ENCODE data around the gene CD48. TPM values are rescaled to one million over a fixed set of nuclear protein-coding genes. Genes with fewer than 3 reads are reported as not detected.
"Not testable (repeated sequence)": the region's sequence is repeated elsewhere in the genome, so short reads cannot be mapped to it uniquely, and the experiment has no call there.

Gene CD48
- polyA plus RNA-seq, 1 of the 3 experiments (the other 2 are of a cell fraction): not detected

- no peak for DNase-seq
- no peak overlapping the region for H3K4me2 ChIP-seq
- no peaks in the 10 kb centered on the region for H3K36me3 ChIP-seq (replicated peaks in 1 of 2; ENCODE audit: control insufficient read depth in 1 of 2, insufficient read depth in 2 of 2, low read length in 1 of 2)
- CTCF ChIA-PET: interaction anchor here (1.7 kb wide), 1 partner anchor 11 kb away, joined by 11 read pairs; no protein-coding TSS in a partner anchor
- peaks cover 33% of the 10 kb centered on the region; the same call in 1 of the 2 replicates for H3K27me3 ChIP-seq (ENCODE audit: insufficient read depth)
- H3K9me3 ChIP-seq: no peaks in the 10 kb centered on the region
- no peaks in the 10 kb centered on the region for H3K79me2 ChIP-seq (ENCODE audit: insufficient read depth)
- 9% methylated on average over 1 of the region's 1 CpG for WGBS (ENCODE audit: low lambda C conversion rate)
- H4K20me1 ChIP-seq (ENCODE audit: insufficient read depth): no peaks in the 10 kb centered on the region
- no peak overlapping the region for H3K4me3 ChIP-seq (ENCODE audit: low read depth in 2 of 2, low read length in 1 of 2)
- no peaks in the 10 kb centered on the region for H3K9me2 ChIP-seq
- H3K27ac ChIP-seq (ENCODE audit: low read depth in 2 of 2, low read length in 1 of 2): no peak overlapping the region
- H3K4me1 ChIP-seq (ENCODE audit: control insufficient read depth in 1 of 2, insufficient read depth in 2 of 2, low read depth in 1 of 2, low read length in 1 of 2): no peaks in the 10 kb centered on the region
- H3F3A ChIP-seq (replicated peaks; ENCODE audit: insufficient read depth): no peaks in the 10 kb centered on the region
- H2AFZ ChIP-seq (ENCODE audit: low read depth): no peak overlapping the region
- H3K9ac ChIP-seq: no peak overlapping the region
- POLR2A ChIA-PET: no interaction called here
- TF ChIP-seq TAF1 (IDR thresholded peaks at IDR 0.05; ENCODE audit: borderline replicate concordance, low read depth, low read length): no peak
- no peak for TF ChIP-seq ZBTB33 (IDR thresholded peaks at IDR 0.05; ENCODE audit: borderline replicate concordance, low read depth)
These were observed 4.4 kb upstream of the CD48 start for GRCh38 chr1:160716013-160716412.

DNA sequence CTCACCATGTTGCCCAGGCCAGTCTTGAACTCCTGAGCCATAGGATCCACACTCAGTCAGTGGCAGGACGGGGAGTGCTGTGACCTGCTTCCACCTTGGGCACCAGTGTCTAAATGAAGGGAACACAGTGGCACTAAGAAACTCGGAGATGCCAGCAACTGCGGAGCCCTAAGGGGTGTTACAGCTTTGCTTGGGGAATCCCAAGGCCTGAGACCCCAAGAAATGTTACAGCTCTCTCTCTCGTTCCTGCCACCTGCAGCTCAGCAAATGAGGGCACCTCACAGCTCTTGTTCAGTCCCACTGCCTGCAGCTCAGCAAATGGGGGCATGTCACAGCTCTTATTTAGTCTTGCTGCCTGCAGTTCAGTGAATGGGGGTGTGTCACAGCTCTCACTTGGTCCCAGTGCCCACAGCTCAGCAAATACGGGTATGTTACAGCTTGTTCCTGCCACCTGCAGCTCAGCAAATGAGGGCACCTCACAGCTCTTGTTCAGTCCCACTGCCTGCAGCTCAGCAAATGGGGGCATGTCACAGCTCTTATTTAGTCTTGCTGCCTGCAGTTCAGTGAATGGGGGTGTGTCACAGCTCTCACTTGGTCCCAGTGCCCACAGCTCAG is 2.5 kb upstream of the CD48 start:
- H3F3A ChIP-seq (replicated peaks; ENCODE audit: insufficient read depth); DNase-seq; H3K9ac ChIP-seq; H3K36me3 ChIP-seq (replicated peaks in 1 of 2; ENCODE audit: control insufficient read depth in 1 of 2, insufficient read depth in 2 of 2, low read length in 1 of 2); H3K9me2 ChIP-seq; H3K4me3 ChIP-seq (ENCODE audit: low read depth in 2 of 2, low read length in 1 of 2); H4K20me1 ChIP-seq (ENCODE audit: insufficient read depth); H3K27ac ChIP-seq (ENCODE audit: low read depth in 2 of 2, low read length in 1 of 2); H3K79me2 ChIP-seq (ENCODE audit: insufficient read depth); POLR2A ChIA-PET; H3K4me1 ChIP-seq (ENCODE audit: control insufficient read depth in 1 of 2, insufficient read depth in 2 of 2, low read depth in 1 of 2, low read length in 1 of 2); H3K4me2 ChIP-seq; H3K9me3 ChIP-seq; H2AFZ ChIP-seq (ENCODE audit: low read depth): not testable (repeated sequence)
- 0% methylated on average over 2 of the region's 5 CpGs for WGBS (ENCODE audit: low lambda C conversion rate)
- H3K27me3 ChIP-seq (ENCODE audit: insufficient read depth): peaks cover 35% of the 10 kb centered on the region; the same call in 1 of the 2 replicates
- CTCF ChIA-PET: interaction anchor here (1.1 kb wide), 1 partner anchor 13 kb away, joined by 4 read pairs; no protein-coding TSS in a partner anchor

DNA sequence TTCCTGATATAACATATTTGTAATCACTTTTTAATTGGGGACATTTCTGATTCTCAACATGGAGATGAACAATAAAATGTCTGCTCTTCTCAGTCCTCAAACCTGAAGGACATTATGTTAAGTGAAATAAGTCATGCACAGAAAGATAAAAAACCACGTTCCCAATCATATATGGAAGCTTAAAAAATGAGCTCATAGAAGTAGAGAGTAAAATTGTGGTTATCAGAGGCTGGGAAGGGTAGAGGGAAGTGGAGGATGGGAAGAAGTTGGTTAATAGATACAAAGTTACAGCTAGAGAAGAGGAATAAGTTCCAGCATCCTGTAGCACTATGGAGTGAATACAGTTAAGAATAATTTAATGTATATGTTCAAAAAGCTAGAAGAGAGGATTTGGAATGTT is 1.5 kb upstream of the CD48 start:
- H3K9me3 ChIP-seq: no peaks in the 10 kb centered on the region
- no peaks in the 10 kb centered on the region for H4K20me1 ChIP-seq (ENCODE audit: insufficient read depth)
- H2AFZ ChIP-seq (ENCODE audit: low read depth): no peak overlapping the region
- ChIA-PET POLR2A (no interaction called here), CTCF (no interaction called here)
- no peak overlapping the region for H3K27ac ChIP-seq (ENCODE audit: low read depth in 2 of 2, low read length in 1 of 2)
- H3K9ac ChIP-seq: no peak overlapping the region
- H3K4me2 ChIP-seq: no peak overlapping the region
- no peaks in the 10 kb centered on the region for H3K79me2 ChIP-seq (ENCODE audit: insufficient read depth)
- no peak overlapping the region for H3K4me3 ChIP-seq (ENCODE audit: low read depth in 2 of 2, low read length in 1 of 2)
- H3F3A ChIP-seq (replicated peaks; ENCODE audit: insufficient read depth): no peaks in the 10 kb centered on the region
- H3K27me3 ChIP-seq (ENCODE audit: insufficient read depth): peaks cover 32% of the 10 kb centered on the region; the same call in 1 of the 2 replicates
- no peak for DNase-seq
- no peaks in the 10 kb centered on the region for H3K36me3 ChIP-seq (replicated peaks in 1 of 2; ENCODE audit: control insufficient read depth in 1 of 2, insufficient read depth in 2 of 2, low read length in 1 of 2)
- no peaks in the 10 kb centered on the region for H3K4me1 ChIP-seq (ENCODE audit: control insufficient read depth in 1 of 2, insufficient read depth in 2 of 2, low read depth in 1 of 2, low read length in 1 of 2)
- 0% methylated on average over 1 of the region's 1 CpG for WGBS (ENCODE audit: low lambda C conversion rate)
- H3K9me2 ChIP-seq: no peaks in the 10 kb centered on the region
- TF ChIP-seq TEAD4 (IDR thresholded peaks at IDR 0.05; ENCODE audit: borderline replicate concordance, insufficient read depth): no peak
- no peak for TF ChIP-seq NFIC (IDR thresholded peaks at IDR 0.05; ENCODE audit: borderline replicate concordance)
- TF ChIP-seq POLR2AphosphoS5 (IDR thresholded peaks at IDR 0.05; ENCODE audit: low read depth, low read length): no peak
- no peak for TF ChIP-seq EZH2phosphoT487 (IDR thresholded peaks at IDR 0.05; ENCODE audit: borderline replicate concordance, low read depth)
- TF ChIP-seq FOXM1 (IDR thresholded peaks at IDR 0.05; ENCODE audit: low read depth): no peak
- TF ChIP-seq MXI1 (IDR thresholded peaks at IDR 0.05; ENCODE audit: low read depth, low read length): no peak
- TF ChIP-seq, protein P1, sequence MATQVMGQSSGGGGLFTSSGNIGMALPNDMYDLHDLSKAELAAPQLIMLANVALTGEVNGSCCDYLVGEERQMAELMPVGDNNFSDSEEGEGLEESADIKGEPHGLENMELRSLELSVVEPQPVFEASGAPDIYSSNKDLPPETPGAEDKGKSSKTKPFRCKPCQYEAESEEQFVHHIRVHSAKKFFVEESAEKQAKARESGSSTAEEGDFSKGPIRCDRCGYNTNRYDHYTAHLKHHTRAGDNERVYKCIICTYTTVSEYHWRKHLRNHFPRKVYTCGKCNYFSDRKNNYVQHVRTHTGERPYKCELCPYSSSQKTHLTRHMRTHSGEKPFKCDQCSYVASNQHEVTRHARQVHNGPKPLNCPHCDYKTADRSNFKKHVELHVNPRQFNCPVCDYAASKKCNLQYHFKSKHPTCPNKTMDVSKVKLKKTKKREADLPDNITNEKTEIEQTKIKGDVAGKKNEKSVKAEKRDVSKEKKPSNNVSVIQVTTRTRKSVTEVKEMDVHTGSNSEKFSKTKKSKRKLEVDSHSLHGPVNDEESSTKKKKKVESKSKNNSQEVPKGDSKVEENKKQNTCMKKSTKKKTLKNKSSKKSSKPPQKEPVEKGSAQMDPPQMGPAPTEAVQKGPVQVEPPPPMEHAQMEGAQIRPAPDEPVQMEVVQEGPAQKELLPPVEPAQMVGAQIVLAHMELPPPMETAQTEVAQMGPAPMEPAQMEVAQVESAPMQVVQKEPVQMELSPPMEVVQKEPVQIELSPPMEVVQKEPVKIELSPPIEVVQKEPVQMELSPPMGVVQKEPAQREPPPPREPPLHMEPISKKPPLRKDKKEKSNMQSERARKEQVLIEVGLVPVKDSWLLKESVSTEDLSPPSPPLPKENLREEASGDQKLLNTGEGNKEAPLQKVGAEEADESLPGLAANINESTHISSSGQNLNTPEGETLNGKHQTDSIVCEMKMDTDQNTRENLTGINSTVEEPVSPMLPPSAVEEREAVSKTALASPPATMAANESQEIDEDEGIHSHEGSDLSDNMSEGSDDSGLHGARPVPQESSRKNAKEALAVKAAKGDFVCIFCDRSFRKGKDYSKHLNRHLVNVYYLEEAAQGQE (IDR thresholded peaks at IDR 0.05; ENCODE audit: low read depth, low read length): no peak
- TF ChIP-seq RAD21 (IDR thresholded peaks at IDR 0.05; ENCODE audit: low read length): no peak
- no peak for TF ChIP-seq NRF1 (IDR thresholded peaks at IDR 0.05; ENCODE audit: low read depth, low read length)
- no peak for TF ChIP-seq FOSL2 (IDR thresholded peaks at IDR 0.05; ENCODE audit: borderline replicate concordance, low read depth)
- TF ChIP-seq, protein P2, sequence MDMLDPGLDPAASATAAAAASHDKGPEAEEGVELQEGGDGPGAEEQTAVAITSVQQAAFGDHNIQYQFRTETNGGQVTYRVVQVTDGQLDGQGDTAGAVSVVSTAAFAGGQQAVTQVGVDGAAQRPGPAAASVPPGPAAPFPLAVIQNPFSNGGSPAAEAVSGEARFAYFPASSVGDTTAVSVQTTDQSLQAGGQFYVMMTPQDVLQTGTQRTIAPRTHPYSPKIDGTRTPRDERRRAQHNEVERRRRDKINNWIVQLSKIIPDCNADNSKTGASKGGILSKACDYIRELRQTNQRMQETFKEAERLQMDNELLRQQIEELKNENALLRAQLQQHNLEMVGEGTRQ (IDR thresholded peaks at IDR 0.05; ENCODE audit: borderline replicate concordance, low read depth, low read length): no peak
- TF ChIP-seq JUND (IDR thresholded peaks at IDR 0.05): no peak
- no peak for TF ChIP-seq EP300 (IDR thresholded peaks at IDR 0.05; ENCODE audit: borderline replicate concordance in 1 of 2, low read depth in 1 of 2, low read length in 1 of 2)
